NCI-H1092 (cell line): ENCODE measurements around the gene DNAJA3.
"Not testable (repeated sequence)": the region's sequence is repeated elsewhere in the genome, so short reads cannot be mapped to it uniquely, and the experiment has no call there.

Experiments used
- DNase-seq: peaks from one replicate; lab custom pipeline; 2025; lab: John Stamatoyannopoulos, UW

DNAJA3 gene

GRCh38 chr16:4387781-4388180 is 37.9 kb upstream of the DNAJA3 start:
- DNase-seq, result no peak

GRCh38 chr16:4388271-4389021 is 37.2 kb upstream of the DNAJA3 start:
- DNase-seq, result no peak

GRCh38 chr16:4389051-4389955 is 36.4 kb upstream of the DNAJA3 start:
- DNase-seq, result no peak

DNA sequence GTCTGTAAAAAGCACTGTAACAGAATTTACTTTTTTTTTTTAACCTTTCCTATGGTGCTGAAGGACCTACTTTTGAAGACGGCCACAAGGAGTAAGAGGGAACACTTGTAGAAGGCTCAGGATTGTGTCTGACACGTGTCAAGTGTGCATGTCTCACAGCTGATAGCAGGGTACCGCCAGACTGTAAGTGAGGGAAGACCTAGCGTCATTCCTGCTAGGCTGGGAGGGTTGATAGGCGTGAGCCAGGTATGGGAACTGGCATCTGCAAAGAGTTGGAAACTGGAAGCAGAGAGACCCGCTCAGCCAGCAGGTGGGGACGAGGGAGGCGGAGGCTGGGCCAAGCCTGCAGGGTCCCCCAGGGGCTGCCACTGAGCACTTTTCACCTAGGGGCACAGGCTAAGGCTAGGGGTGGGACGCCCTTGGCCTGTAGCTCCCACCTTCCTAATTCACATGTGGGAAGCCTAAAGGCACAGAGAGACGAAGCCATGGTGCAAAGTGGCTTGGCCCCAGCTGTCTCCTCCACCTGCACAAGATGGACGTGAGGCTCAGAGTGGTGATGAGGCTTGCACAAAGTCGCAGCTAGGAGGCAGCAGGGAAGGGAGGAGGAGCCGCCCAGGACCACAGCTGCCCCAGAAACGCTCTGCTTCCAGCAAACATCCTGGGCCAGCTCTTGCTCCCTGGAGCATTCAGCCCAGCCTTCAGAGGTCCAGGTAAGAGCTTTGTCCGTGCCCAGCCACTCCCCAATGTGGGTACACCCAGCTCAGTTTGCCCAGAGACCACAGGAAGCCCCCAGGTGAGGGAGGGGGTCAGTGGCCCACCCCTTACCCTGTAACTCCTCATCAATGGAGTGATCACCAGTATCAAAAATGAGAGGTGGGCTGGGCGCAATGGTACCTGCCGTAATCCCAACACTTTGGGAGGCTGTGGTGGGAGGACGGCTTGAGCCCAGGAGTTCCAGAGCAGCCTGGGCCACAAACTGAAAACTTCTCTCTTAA is 35.1 kb upstream of the DNAJA3 start:
- DNase-seq, result no peak

- peak; percentile 12 for DNase-seq
Observed at GRCh38 chr16:4391631-4392381, 33.9 kb upstream of the DNAJA3 start.

DNA sequence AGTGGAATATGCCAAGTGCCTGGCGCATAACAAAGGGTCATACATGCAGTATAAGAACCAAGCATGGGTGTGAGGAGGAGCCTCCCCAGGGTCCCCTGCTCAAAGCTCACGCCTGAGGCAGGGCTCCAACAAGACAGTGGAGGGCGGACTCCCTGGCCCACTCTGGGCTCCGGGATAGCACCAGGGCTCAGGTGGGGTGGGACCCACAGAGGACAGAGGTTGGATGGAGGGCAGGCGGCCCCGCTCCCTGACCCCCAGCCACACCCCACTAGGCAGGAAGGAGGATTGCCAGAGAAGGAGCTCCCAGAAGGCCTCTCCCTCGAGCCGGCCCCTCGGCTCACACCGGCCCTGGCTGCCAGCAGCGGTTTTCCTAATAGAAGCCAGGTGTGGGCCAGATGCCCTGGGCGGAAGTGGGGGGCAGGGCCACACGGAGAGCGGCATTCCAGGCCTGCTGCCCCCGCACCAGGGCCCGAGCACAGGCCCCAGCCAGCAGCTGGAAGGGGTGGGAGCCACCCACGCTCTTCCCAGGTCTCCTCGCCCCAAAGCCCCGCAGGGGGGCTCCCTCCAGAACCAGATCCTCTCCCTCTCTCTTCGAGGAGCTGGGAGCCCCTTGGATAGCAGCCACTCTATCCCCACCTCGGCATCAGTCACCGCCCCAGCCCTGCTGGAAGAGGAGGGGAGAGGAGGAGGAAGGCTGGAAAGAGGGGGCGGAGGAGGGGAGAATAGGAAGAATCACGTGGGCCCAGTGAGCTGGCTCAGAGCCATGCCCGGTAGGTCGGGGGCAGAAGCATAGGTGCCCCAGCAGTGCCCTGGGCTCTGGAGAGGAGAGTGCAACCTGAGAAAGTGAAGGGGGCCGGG is 33.1 kb upstream of the DNAJA3 start:
- peak; percentile 32 for DNase-seq

GRCh38 chr16:4393240-4393600 is 32.4 kb upstream of the DNAJA3 start:
- no peak for DNase-seq

- not testable (repeated sequence) for DNase-seq
Observed at GRCh38 chr16:4393850-4394249, 31.8 kb upstream of the DNAJA3 start.

GRCh38 chr16:4395055-4395726 is 30.5 kb upstream of the DNAJA3 start:
- no peak for DNase-seq

- no peak for DNase-seq
Observed at GRCh38 chr16:4399001-4399730, 26.5 kb upstream of the DNAJA3 start.

GRCh38 chr16:4401094-4401501 is 24.6 kb upstream of the DNAJA3 start:
- DNase-seq, result no peak

DNA sequence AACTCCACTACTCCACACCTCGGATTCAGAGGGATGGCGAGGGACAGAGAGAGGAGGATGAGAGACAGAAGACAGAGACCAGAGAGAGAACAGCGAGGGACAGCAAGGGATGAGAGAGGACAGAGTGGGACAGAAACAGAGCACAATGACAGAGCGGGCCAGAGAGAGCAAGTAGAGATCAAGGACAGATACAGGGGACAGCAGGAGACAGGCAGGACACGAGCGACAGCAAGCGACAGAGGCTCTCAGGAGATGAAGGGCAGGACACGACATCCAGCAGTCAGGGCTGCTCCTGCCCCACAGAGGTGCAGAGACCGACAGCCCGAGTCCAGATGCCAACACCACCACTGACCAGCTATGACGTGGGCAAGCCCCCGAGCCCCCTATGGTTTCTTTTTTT is 24.2 kb upstream of the DNAJA3 start:
- DNase-seq, result no peak

DNA sequence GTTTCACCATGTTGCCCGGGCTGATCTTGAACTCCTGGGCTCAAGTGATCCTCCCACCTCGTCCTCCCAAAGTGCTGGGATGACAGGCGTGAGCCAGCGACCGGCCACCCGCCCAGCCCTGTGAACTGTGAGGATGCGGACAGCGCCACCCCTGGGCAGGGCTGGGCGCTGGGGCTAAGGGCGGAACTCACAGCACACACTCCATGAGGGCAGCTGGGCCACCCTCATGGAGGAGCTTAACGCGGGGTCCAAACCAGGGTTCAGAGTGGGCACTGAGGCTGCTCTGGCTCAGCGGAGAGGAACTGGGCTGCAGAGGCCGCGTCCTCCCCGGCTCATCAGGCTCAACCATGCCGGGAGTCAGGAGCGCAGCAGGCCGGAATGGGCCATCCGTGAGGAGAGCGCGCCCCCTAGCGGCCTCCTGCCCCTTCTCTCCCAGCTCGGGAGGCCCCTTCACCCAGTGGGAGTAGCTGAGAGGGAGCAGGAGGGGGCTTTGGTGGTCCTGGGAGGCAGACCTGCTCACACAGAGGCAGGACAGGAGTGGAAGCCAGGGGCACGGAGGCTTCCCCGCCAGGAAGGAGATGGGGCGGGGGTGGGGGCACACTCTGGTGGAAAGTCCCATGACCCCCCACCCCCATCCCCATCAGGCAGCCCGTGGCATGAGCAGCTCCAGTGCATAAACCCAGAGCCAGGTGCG is 23.1 kb upstream of the DNAJA3 start:
- peak; percentile 38 for DNase-seq

GRCh38 chr16:4403133-4403949 is 22.3 kb upstream of the DNAJA3 start:
- DNase-seq, result no peak

DNA sequence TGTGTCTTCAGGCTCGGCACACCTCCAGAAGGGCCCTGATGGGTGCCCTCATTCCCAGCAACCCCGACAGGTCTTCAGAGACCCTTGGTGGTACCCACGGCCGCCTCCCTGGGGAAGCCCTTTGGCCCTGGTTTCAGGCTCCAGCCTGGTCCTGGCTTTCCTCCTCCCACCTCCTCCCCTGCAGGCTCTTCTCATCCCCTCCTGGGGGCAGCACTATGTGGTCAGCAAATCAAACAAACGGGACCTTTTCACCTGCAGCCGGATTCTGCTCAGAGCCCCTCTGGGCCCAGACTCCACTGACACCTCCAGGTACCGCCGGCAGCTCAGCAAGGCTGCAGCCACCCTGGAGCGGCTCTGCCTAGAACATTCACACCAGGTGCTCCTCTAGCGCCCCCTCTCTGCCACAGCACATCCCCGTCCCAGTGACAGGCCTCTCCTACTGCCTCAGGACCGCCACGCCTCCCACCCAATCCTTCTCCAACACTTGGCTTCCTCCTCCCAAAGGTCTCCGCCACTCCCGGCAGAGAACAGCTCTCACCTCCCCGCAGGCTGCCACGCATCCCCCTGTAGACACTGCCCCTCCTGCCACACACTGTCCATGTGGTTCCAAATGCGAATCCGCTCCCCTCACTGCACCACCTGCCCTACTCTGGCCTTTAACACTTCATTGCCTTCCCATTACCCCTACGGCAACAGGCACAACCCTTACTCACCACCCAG is 21.3 kb upstream of the DNAJA3 start:
- no peak for DNase-seq

- no peak for DNase-seq
Observed at GRCh38 chr16:4404967-4405696, 20.5 kb upstream of the DNAJA3 start.
